Stimulated activated CD4-positive, alpha-beta T cell treated with anti-CD3 and anti-CD28 coated beads, TNF-alpha, amount 100 ng/mL, for 1 hour (primary cell): ENCODE results near the gene KIF2C.
"Not testable (repeated sequence)": the region's sequence is repeated elsewhere in the genome, so short reads cannot be mapped to it uniquely, and the experiment has no call there.

ENCODE experiments used
- DNase-seq, 3 donors: peaks; one replicate each; pipeline ENCODE4 v3.0.0-alpha.2; 2020; ENCODE audit warnings: low read depth in 3 of 3, low spot score in 1 of 3

The KIF2C gene

DNA sequence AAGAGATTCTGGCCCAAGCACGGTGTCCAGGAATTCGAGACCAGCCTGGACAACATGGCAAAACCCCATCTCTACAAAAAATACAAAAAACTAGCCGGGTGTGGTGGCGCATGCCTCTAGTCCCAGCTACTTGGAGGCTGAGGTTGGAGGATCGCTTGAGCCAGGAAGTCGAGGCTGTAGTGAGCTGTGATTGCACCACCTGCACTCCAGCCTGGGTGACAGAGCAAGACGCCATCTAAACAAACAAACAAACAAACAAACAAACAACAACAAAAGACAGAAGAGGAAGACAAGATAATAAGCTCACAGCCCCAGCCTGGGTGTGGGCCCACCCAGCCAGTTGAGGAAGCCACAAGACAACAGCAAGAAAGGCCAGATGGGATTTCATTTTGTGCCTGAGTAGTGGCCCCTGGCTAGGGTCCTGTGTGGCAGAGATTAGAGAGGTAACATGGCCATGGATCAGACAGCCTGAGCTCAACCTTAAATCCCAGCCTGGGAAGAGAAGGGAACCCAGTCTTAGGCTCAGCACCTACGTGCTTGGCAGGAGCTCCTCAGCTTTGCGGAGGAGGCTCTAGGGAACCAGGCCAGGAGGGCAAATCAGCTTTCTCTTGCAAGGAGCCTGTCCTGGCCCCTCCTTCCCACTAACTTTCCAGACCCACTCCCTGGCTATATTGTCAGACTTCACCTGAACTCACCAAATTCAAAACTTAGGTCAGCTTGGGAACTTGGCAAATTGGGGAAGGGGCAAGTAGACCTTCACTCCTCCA lies 53.3 kb downstream of the KIF2C start:
- DNase-seq = no peak

DNA sequence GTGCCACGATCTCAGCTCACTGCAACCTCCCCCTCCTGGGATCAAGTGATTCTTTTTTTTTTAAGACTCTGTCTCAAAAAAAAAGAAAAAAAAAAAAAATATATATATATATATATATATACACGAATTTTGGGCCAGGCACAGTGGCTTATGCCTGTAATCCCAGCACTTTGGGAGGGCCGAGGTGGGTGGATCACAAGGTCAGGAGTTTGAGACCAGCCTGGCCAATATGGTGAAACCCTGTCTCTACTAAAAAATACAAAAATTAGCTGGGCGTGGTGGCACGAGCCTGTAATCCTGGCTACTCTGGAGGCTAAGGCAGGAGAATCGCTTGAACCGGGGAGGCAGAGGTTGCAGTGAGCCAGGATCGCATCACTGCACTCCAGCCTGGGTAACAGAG lies 58.2 kb downstream of the KIF2C start:
- not testable (repeated sequence) for DNase-seq

DNA sequence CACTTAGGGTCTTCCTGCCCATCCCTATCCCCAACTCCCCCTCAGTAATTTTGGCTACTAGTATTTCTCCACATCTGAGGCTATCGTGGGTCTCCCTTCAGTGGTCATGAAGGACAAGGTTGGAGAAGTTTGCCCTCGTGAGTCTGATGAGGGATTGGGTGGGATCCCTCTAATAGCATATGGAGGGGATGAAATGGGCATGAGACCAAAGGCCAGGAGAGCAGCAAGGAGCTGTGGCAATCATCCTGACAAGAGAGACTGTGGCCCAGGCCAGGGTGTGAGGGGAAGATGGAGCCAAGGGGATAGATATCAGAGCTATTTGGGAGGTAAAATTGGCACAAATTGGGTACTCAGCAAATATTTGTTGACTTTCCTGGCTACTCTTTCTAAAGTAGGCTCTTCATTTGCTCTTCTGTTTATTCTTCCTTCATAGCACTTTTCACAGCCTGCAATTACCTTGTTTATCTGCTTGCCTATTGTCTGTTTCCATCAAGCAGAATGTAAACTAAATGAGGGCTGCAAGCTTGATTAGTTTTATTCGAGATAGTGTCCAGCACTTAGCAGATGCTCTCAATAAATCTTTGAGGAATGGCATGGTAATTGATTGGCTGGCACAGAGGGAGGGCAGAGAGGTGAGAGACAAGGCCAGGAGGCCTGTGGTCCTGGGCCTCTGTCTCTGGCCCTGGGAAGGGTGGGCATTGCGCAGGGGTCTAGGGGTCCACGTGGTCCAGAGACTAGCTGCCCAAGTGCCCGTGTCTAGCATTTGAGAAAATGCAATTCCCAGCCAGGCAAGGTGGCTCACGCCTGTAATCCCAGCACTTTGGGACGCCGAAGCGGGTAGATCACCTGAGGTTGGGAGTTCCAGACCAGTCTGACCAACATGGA lies 59.1 kb downstream of the KIF2C start:
- no peak for DNase-seq

DNA sequence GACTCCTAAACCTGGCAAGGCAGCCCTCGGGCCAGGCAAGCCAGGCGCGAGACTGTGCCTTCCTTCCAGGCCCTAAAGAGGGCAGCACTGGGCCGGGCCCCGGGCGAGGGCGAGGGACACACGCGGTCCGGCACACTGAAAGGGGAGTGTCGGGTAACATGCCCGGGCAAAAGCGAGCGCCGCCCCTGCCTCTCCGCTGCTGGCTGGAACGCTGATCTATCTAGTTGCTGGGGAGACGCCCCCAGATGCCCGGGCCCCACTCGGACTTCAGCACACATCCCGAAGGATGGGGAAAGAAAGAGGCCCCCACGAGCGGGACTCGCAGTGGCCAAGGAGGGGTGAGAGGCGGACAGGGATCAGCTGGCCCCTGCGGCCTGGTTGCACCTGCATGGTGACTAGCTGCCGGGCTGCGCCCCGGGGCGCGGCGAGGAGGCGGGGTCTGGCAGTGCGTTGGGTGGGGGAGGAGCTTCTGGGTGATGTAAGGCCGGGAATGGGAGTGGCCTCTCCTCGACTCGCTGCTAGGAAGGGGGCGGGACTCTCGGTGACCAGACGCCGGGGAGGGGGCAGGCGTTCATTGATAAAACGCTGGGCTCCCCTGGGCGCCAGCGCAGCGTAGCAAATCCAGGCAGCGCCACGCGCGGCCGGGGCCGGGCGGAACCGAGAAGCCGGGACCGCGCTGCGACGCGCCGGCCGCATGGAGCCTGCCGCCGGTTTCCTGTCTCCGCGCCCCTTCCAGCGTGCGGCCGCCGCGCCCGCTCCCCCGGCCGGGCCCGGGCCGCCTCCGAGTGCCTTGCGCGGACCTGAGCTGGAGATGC lies 60.3 kb downstream of the KIF2C start, which contains the start of gene PLK3:
Gene PLK3 (plus strand): TSS at position 608 of the 815 bp plus-strand sequence. CDS start 87 bp downstream, at position 695.
- DNase-seq = peak; percentile 94 to 99 (median 98)

DNA sequence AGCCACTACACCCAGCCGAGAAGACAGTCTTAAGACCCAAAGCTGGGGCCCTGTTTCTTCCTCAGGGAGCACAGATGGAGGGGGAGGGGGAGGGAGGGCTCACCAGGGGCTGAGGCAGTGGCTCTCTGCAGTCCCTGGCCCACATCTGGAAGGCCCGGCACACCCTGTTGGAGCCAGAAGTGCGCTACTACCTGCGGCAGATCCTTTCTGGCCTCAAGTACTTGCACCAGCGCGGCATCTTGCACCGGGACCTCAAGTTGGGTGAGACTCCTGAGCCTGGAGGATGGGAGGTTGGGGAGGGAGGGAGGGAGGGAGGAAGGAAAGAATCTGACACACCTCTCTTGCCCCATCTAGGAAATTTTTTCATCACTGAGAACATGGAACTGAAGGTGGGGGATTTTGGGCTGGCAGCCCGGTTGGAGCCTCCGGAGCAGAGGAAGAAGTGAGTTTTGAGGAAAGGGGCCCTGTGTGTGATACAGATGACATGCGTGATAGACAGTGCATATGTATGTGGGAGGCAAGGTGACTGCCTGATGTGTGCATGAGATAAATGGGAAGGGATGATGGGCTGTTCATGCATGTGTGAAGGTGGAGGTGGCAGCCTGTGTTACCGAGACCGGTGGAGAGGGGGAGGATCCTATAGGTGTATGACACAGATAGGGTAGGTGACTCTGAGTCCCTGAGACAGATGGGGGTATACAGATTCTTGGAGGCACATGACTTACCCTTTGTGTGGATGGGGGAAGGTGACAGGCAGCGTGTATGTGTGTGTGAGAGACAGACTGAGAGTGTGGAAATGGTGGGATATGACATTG lies 62.1 kb downstream of the KIF2C start:
- no peak for DNase-seq

DNA sequence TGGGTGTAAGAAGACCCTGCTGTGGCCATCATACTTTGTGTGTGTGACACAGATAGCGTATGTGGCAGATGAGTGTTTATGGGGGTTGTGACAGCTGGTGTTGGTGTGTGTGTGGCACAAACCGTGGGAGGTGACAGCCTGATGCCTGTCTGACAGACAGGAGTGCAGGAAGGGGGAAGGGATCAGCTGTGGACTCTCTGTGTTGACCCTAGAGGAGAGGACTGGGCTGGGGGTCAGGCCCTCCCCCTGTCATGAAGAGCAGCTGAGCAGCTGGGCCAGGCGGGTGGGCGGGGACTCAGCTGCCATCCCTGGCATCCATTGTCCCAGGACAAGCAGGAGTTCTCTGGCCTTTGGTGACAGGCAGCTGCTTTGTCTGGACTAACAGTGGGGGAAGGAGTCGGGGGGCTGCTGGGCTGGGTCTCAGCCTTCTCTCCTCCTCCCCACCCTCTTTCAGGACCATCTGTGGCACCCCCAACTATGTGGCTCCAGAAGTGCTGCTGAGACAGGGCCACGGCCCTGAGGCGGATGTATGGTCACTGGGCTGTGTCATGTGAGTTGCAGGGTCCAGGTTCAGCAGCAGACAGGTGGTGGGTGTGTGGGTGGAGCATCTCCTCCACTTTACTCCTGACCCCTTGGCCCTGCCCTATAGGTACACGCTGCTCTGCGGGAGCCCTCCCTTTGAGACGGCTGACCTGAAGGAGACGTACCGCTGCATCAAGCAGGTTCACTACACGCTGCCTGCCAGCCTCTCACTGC lies 62.8 kb downstream of the KIF2C start:
- no peak for DNase-seq

DNA sequence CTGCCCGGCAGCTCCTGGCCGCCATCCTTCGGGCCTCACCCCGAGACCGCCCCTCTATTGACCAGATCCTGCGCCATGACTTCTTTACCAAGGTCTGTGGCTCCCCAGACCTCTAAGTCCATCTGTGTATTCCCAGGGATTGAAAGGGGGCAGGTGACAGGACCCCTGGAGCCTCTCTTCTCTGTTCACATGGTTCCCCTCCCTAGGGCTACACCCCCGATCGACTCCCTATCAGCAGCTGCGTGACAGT lies 63.4 kb downstream of the KIF2C start:
- no peak for DNase-seq

DNA sequence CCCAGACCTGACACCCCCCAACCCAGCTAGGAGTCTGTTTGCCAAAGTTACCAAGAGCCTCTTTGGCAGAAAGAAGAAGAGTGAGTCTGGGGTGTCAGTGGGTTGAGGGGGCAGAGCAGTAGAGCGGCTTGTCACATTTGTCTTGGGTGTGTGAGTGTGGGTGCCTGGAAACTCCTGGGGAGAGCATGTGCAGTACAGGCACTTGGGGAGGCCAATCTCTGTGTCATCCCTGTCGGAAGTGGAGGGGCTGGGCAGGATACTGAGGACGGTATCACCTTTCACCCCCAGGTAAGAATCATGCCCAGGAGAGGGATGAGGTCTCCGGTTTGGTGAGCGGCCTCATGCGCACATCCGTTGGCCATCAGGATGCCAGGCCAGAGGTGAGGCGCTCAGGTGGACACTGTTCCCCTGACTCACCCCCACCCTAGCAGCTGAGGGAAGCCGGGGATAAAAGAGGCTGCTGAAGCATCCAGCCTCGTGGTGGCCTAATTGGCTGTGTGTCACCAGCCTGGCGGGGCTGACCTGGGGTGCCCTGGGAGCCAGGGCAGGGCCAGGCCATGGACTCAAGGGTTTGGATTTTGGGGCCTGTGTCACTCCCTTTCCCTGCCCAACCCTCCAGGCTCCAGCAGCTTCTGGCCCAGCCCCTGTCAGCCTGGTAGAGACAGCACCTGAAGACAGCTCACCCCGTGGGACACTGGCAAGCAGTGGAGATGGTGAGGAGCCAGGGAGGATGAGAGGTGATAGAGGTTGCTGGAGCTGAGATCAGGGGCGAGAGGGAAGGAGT lies 63.9 kb downstream of the KIF2C start:
- no peak for DNase-seq

DNA sequence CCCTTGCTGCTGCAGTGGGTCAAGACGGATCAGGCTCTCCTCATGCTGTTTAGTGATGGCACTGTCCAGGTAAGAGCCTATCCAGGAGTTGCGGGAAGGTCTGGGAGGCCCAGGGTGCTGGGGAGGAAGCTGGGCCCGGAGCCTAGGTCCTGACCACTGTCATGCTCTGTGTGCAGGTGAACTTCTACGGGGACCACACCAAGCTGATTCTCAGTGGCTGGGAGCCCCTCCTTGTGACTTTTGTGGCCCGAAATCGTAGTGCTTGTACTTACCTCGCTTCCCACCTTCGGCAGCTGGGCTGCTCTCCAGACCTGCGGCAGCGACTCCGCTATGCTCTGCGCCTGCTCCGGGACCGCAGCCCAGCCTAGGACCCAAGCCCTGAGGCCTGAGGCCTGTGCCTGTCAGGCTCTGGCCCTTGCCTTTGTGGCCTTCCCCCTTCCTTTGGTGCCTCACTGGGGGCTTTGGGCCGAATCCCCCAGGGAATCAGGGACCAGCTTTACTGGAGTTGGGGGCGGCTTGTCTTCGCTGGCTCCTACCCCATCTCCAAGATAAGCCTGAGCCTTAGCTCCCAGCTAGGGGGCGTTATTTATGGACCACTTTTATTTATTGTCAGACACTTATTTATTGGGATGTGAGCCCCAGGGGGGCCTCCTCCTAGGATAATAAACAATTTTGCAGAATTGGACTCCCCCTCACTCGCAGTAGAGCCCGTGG lies 65.8 kb downstream of the KIF2C start:
- DNase-seq = no peak

DNA sequence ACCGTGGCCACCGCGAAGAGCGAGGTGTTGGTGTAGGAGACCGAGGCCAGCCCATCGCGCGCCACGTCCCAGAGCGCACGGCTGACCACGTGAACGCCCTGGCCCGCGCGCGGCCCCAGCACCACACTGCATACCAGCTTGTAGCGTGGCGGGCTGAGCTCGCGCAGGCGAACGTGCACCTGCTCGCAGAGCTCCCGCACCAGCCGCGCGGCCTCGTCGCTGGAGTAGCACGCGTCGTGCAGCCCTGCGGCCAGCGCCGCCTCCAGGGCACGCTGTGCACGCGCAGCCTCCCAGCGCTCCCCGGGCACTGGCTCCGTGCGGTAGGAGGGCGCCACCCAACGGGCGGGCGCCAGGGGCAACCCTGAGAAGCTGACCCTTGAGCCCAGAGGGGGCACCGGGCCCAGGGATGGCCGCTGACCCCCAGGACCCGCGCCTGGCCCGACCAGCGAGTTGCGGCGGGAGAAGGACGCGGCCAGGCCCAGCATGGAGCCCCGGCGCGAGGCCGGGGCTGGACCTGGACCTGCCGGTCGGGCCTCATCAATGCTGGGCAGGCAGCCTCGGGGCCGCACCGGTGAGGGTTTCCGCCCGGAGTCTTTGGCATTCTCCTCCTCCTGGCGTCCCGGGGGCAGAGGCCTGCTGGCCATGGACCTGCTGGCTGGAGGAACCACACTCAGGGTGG lies 66.5 kb downstream of the KIF2C start:
- no peak for DNase-seq

DNA sequence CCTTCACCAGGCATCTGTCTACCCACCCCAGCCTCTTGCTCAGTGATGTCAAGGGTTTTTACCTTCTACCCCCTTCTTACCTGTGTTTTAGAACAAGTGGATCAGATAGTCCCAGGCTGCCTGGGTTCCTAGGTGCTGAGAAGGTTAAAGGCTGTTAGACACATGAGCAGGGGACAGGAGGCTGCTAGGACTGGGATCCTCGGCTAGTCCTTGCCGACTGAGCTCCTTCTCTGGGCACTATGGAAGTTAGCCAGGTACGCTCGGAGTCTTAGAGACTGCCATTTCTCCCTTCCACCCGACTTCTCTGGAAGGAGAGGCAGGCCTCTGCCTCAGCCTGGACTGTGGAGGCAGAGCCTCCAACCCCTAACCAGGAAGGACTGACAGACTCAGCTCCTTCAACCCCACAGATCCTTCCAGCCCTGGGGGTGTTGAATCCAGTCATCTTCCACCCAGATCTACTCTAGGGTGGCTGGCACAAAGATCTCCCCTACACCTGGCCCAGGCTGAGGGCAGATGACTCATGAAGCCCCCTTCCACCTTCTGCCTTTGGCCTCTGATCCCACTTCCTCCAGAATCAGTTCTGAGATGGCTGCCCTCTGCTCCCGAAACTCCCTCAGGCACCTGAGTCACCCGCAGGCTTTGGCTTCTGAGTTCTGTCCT lies 67.2 kb downstream of the KIF2C start, which contains the start of gene DYNLT4:
Gene DYNLT4 (minus strand): TSS at position 648 of the 660 bp plus-strand sequence. CDS start 683 bp downstream, outside the sequence.
- no peak for DNase-seq

DNA sequence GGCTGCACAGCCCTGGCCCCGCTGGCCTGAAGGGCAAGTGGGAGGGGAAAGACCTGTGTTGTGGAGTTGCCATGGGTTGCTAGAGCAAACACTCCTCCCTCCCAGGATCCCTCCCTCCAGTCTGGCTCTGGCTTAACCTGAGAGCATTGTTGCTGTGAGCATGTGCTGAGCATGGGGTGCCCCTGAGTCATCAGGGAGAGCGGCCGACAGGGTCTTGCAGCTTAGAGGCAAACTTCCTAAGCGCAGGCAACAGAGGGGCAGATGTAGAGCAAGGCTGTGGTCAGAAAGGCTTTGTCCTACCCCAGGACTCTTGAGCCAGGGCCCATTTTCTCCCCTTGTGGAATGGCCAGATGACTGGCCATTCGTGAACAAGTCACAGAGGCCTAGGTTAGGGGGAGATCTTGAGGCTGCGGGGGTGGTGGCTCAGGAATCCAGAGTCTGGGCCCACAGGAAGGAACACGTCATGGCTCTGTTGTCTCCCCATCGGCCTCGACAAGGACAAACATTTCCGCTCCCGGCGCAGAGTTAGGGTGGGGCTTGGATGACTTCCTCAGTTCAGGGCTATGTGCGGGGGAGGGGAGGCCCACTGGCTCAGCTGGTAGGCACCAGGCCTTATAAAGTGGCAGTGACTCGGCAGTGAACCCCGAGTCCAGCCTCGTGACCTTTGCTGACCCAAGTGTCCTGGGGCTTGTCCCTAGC lies 67.9 kb downstream of the KIF2C start:
- DNase-seq = peak; percentile 68 to 87 (median 82)

DNA sequence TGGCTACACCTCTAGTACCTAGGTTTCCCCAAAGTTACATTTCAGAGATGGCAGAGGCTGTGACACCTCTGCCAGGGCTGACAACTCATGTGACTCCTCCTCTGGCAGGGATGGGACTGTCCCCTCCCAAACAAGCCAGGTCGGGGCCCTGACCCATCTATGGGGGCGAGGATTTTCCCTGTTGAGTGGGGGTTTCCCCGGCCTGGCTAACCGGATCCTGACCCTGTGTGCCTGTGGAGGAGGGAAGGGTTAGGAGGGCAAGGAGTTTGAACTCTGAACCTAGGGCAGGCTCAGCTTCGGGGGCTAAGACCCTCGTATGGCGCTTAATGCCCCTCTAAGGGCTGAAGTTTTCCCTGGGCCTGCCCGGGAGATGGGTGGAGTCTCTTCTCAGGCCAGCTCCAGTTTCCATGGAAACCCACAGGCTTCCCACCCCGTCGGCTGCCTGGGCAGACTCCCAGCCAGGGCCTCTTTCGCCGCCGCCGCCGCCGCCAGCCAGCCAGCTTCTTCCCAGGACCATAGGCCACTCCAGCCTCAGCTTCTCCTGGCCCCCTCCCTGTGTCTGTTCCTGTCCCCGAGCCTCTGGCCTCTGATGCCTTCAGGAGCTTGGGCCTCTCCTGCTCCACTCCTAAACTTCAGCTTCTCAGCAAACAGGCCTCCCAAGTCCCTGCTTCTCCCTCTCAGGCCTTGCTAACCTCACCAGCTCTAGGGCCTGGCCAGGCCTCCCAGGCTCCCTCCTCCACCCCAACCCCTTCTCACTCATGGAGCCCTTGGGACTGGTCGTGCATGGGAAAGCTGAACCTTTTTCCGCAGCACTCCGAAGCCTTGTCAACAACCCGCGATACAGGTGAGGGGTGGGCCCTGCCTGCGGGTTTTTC lies 68.7 kb downstream of the KIF2C start, which contains the start of gene BTBD19:
Gene BTBD19 (plus strand): TSS at position 461 of the 875 bp plus-strand sequence. CDS start 298 bp downstream, at position 759.
- DNase-seq = peak in 1 of 3 donors; percentile 68

DNA sequence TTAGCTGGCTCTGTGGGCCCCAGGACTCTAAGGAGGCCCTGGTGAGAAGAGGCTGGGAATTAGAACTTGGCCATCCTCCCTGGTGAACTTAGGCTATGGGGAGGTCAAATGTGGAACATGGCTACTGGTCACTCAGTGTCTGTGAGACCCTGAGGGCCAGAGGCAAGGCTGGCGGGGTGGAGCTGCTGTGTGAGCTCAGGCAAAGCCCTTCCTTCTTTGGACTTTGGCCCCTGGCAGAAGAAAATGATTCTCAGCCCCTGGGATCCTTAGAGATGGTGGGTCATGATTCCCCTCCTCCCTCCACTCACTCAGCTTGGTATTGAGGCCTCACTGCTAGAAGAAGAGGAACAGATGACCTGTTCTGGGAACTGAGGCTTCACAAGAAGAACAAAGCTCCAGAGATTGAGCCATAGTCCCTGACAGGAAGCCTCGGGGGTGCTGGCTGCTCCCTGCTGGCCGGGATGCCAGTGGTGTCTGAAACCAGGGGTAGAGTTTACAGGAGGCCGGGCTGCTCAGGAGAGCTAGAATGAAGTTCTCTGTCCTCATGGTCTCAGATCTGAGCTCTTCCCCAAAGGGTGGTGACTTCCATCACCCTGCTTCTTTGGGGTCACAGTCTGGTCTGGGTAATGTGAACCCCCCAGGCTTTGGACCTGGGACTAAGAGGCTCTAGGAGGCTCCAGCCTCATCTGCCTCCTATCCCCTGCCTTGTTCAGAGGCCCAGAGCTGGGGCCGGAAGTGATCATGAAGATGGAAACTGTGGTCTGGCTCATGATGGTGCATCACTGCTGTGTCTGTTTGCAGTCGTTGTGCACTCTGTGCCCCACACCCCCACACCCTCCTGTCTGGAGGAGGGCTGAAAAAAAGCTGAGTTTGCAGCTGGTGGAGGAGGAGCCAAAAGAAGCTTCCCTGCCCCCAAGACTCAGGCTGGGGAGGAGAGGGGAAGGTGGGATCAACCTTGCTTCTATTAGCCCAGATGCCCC lies 69.6 kb downstream of the KIF2C start:
- peak; percentile 66 to 80 (median 76) for DNase-seq
